D721Med (cell line): ENCODE data around the gene CATSPERB.

Source experiments
- DNase-seq: peaks from one replicate; pipeline ENCODE4 v3.0.0; 2011; ENCODE audit warnings: low spot score; ENCODE audit not compliant: insufficient read length
- FAIRE-seq: peaks from 2 replicates; lab custom pipeline; 2011; peaks lifted over from hg19 to GRCh38; lab: Jason Lieb, UNC
- TF ChIP-seq, protein P1 (sequence below): IDR thresholded peaks from 2 replicates; pipeline ENCODE4 v1.5.1; 2012; ENCODE audit warnings: mild to moderate bottlenecking, control low read depth; ENCODE audit not compliant: insufficient read depth; ENCODE audit errors: missing control alignments

Gene CATSPERB

DNA sequence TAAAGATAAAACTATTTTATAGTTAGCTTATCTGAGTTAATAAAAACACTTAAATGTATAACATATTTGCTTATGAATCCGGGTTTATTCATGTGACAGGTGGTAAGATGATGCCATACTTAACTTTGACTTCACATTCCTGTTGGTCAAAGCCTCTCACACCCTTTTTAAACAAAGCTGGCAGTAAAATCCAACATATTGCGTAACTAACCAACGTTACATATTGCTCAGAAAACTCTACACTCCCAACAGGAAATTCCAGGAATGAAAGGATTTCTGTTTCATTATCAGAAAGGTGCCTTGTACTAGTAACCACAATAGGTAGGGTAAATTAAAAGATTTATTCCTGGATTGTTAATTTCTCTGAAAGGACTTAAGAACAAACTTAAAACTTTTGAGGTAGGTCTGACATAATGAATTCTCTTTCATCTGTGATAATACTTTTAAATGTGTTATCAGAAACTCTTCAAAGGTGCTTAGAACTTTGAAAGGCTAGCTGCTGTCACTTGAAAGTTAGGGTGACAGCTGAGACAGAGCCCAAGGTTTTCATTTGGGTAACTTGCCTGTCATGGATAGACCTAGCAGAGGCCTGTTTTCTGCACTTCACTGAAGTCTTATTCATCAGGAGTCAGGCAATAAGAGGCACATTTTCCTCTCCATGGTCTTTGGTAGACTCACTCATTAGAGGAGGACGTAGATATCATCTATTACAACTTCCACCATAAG lies 23.8 kb upstream of the CATSPERB start:
- TF ChIP-seq, protein P1, sequence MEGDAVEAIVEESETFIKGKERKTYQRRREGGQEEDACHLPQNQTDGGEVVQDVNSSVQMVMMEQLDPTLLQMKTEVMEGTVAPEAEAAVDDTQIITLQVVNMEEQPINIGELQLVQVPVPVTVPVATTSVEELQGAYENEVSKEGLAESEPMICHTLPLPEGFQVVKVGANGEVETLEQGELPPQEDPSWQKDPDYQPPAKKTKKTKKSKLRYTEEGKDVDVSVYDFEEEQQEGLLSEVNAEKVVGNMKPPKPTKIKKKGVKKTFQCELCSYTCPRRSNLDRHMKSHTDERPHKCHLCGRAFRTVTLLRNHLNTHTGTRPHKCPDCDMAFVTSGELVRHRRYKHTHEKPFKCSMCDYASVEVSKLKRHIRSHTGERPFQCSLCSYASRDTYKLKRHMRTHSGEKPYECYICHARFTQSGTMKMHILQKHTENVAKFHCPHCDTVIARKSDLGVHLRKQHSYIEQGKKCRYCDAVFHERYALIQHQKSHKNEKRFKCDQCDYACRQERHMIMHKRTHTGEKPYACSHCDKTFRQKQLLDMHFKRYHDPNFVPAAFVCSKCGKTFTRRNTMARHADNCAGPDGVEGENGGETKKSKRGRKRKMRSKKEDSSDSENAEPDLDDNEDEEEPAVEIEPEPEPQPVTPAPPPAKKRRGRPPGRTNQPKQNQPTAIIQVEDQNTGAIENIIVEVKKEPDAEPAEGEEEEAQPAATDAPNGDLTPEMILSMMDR, result no peak
- no peak for DNase-seq
- FAIRE-seq, result no peak

DNA sequence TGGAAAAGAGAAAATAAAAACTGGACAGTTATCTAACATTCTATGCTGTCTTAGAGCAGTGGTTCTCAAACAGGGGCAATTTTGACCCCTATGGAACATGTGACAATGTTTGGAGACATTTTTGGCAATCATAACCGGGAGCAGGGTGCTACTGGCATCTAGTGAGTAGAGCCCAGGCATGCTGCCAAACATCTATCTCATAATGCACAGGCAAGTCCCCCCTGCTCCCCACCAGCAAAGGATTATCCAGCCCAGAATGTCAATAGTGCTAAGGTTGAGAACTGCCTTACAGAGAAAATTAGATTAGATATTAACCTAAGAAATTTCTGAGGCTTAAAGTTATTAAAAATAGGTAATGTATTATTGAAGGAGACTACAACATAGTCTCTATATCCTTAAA lies 22.9 kb upstream of the CATSPERB start:
- DNase-seq (no peak), FAIRE-seq (no peak)
- TF ChIP-seq, protein P1, result no peak

DNA sequence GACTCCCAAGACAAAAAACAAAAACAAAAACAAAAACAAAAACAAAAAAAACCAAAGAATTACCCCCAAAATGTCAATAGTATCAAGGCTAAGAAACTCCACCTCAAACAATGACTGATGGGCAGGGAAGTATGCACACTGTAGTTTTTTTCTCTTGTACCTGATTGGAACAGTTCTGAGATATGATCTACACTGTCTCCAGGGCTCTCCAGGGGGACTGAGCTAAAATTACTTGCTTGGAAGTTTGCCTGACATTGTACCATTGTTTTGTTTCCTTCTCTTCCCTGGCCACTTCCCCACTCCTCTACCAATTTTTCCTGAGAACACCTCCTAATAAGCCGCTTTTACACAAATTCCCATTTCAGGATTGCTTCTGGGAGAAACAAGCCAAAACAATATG lies 22.3 kb upstream of the CATSPERB start:
- DNase-seq, result no peak
- TF ChIP-seq, protein P1, result no peak
- FAIRE-seq, result no peak

DNA sequence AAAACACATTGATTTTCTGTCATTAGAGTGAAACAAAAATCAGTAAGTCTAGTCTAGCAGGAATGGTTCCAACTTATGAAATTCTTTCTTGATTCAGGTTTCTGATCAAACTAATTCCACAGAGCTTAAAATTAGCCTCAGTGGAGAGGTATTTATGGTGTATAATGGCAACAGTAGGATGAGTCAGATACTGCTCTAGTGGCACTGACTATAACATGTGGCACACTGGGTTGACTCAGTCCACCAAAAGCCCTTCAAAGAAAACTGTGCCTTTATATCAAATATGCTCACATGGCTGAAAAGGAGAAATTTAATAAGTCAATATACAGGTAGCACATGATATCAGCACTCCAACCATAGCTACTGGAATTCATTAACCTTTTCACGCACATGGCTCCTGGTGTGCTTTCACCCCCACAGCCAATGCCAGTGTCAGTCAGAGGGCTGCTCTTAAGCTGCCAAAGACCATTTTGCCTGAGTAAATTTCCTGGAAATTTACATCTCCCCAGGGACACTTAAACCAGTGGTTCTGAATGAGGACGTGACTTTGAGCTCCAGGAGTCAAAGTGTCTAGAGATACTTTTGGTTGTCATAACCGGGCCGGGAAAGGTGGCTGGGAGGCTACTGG lies 21.7 kb upstream of the CATSPERB start:
- TF ChIP-seq, protein P1, result no peak
- FAIRE-seq (no peak), DNase-seq (no peak)

DNA sequence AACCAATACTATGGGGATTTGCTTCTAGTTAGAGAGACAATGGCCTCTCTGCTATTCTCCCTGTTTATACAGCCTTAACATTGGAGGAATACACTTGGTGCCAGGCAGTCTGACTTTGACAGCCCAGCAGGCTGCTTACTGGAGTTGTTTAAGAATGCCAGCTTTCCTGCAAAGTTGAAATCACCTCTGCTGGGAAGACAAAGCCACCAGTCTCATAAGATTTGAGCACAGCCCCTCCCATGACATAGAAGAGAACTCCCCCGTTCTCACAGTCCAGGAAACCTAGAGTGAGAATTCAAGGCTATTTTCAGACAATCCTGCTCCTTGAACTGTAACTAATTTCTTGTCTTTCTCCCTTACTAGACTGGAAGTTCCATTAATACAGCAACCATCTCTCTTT lies 21.1 kb upstream of the CATSPERB start:
- FAIRE-seq (no peak), DNase-seq (no peak)
- TF ChIP-seq, protein P1, result no peak

DNA sequence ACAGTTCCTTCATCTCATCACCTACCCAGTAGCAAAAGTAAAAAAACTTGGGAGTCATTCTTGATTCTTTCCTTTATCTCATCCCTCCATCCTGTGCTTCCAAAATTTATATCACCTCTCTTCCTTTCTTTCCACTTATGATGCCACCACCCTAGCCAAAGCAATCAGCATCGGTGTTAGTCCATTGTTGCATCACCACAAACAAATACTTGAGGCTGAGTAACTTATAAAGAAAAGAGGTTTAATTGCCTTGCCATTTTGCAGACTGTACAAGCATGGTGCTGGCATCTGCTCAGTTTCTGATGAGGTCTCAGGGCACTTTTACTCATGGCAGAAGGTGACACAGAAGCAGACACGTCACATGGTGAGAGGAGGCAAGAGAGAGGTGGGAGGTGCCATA lies 19.8 kb upstream of the CATSPERB start:
- no peak for FAIRE-seq
- DNase-seq, result no peak
- TF ChIP-seq, protein P1, result no peak

DNA sequence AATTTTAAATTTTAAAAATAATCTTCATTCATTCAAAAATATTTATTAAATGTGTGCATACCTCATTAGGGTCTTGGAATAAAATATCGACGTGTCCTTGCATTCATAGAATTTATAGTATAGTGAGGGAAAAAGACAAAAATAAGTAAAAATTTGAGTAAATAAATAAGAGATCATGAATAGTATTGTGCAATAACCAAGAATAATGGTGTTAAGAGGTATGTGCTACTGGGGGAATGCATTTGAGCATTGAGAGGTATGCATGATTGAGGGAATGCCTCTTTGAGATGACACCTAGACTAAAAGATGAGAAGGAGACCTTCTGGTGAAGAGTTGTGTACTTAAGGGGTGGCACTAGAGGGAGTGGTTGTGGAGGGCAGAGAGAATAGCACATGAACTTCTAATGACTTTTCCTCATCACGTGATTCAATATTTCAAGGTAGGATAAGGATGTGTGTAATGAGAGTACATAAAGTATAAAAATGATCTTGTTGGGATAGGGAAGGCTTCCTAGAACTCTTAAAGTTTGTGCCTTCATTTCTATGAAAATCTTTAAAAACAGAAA lies 18.8 kb upstream of the CATSPERB start:
- TF ChIP-seq, protein P1, result no peak
- no peak for FAIRE-seq
- no peak for DNase-seq
